ENCODE data around the gene MADCAM1.

The MADCAM1 gene

DNA sequence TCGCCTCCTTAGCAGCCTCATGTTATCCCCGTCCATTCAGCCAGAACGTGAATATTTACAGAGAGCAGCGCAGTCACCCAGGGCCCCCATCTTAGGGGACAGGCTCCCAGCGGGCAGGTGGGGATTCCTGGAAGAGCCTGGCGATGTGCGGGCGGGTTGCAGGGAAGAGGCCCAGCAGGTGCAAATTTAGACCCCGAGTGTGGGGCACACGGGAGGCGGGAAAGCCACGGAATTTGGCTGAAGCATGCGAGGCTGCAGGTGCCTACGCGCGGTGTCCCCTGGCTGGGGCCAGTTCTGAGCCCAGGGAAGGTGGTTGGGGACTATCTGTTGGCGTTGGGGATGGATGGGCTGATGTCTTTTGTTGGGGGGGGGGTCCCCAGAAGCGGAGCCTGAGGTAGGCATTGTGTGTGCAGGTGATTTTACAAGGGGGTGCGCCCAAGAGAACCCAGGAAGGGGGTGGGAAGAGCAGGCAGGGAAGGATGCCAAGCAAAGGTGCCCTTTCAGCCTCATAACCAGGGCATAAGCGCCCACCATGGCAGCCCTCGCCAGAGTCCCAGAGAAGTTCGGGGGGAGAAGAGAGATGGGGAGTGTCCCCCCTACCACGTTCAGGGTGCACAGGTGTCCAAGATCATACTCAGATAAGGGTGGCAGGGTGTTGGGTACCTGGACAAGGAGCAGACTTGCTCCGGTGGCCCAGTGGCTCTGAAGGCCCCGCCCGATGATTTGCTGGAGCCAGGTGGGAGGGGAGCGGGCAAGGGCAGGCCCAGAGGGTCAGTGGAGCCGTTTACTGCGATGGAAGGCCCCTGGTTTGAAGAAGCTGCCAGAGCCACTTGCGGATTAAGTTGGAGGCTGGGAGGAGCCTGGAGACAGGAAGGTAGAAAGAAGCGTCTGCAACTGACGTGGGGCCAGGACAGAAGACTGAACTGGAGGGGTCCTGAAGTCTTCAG is 12.2 kb downstream of the MADCAM1 start:
- Histone ChIP-seq H3K56ac (ENCODE audit: low read length) (peak overlapping the region; percentile 53), H4K8ac (ENCODE audit: low read depth, low read length) (no peak overlapping the region), H2BK15ac (replicated peaks; ENCODE audit: low read depth) (no peak overlapping the region), H3K36me3 (ENCODE audit: control insufficient read depth, insufficient read depth, low read length) (no peaks in the 10 kb centered on the region), H3K27me3 (ENCODE audit: insufficient read depth, low read length, poor library complexity) (no peaks in the 10 kb centered on the region), H3K4me3 (ENCODE audit: low read length) (peak overlapping the region; percentile 63), H4K5ac (ENCODE audit: low read length) (no peak overlapping the region), H3K27ac (ENCODE audit: low read depth, low read length) (no peak overlapping the region), H2AK5ac (ENCODE audit: low read length) (no peak overlapping the region), H3K4me1 (ENCODE audit: control insufficient read depth, low read depth, low read length) (peaks cover 6% of the 10 kb centered on the region), H2BK5ac (ENCODE audit: low read length) (no peak overlapping the region), H3K79me2 (ENCODE audit: control insufficient read depth, insufficient read depth, low read length) (no peaks in the 10 kb centered on the region), H3K9ac (ENCODE audit: low read length) (peak overlapping the region; percentile 52), H3K4me2 (ENCODE audit: low read length) (peak overlapping the region; percentile 97), H3K4ac (ENCODE audit: low read depth, low read length) (no peak overlapping the region), H3K23ac (ENCODE audit: low read length) (no peak overlapping the region), H2BK120ac (ENCODE audit: low read depth, low read length) (no peak overlapping the region), H3K79me1 (ENCODE audit: low read length) (no peaks in the 10 kb centered on the region), H3K18ac (ENCODE audit: low read length) (no peak overlapping the region)
- no CpG with 5 or more reads among the region's 32 CpGs for WGBS (ENCODE audit: extremely low coverage, insufficient coverage, low lambda C conversion rate)
- DNase-seq: no peak

DNA sequence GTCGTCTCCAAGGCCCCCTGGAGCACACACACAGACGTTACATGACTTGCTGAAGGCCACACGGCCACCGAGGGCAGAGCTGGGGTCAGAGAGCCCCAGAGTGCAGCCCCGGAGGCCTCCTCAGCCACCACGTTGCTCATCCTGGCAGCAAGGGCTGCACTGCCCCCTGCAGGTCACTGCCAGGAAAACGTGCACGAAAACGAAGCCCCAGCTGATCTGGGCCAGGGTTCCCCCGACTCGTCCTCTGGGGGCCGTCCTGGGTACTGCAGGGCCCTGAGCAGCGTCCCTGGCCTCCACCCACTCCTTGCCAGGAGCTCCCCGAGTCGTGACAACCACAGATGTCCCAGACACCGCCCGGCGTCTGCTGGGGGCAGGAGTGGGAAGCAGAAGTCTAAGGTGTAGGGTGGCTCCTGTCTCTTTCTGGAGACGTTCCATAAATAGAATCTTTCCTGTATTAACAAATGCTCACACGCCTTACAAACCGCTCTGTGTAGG is 14.4 kb downstream of the MADCAM1 start:
- H4K5ac ChIP-seq (ENCODE audit: low read length): no peak overlapping the region
- peak; percentile 97 for DNase-seq
- H3K9ac ChIP-seq (ENCODE audit: low read length): peak overlapping the region; percentile 67
- H3K18ac ChIP-seq (ENCODE audit: low read length): no peak overlapping the region
- peaks cover 6% of the 10 kb centered on the region for H3K4me1 ChIP-seq (ENCODE audit: control insufficient read depth, low read depth, low read length)
- peak overlapping the region; percentile 65 for H3K27ac ChIP-seq (ENCODE audit: low read depth, low read length)
- H2BK5ac ChIP-seq (ENCODE audit: low read length): peak overlapping the region; percentile 31
- peak overlapping the region; percentile 37 for H3K4me2 ChIP-seq (ENCODE audit: low read length)
- no peak overlapping the region for H4K8ac ChIP-seq (ENCODE audit: low read depth, low read length)
- H3K27me3 ChIP-seq (ENCODE audit: insufficient read depth, low read length, poor library complexity): no peaks in the 10 kb centered on the region
- no peak overlapping the region for H2BK120ac ChIP-seq (ENCODE audit: low read depth, low read length)
- H3K23ac ChIP-seq (ENCODE audit: low read length): no peak overlapping the region
- H2BK15ac ChIP-seq (replicated peaks; ENCODE audit: low read depth): no peak overlapping the region
- no peak overlapping the region for H3K4me3 ChIP-seq (ENCODE audit: low read length)
- H3K56ac ChIP-seq (ENCODE audit: low read length): peak overlapping the region; percentile 87
- no peaks in the 10 kb centered on the region for H3K79me1 ChIP-seq (ENCODE audit: low read length)
- H3K36me3 ChIP-seq (ENCODE audit: control insufficient read depth, insufficient read depth, low read length): no peaks in the 10 kb centered on the region
- no CpG with 5 or more reads among the region's 21 CpGs for WGBS (ENCODE audit: extremely low coverage, insufficient coverage, low lambda C conversion rate)
- no peak overlapping the region for H2AK5ac ChIP-seq (ENCODE audit: low read length)
- no peak overlapping the region for H3K4ac ChIP-seq (ENCODE audit: low read depth, low read length)
- H3K79me2 ChIP-seq (ENCODE audit: control insufficient read depth, insufficient read depth, low read length): no peaks in the 10 kb centered on the region

DNA sequence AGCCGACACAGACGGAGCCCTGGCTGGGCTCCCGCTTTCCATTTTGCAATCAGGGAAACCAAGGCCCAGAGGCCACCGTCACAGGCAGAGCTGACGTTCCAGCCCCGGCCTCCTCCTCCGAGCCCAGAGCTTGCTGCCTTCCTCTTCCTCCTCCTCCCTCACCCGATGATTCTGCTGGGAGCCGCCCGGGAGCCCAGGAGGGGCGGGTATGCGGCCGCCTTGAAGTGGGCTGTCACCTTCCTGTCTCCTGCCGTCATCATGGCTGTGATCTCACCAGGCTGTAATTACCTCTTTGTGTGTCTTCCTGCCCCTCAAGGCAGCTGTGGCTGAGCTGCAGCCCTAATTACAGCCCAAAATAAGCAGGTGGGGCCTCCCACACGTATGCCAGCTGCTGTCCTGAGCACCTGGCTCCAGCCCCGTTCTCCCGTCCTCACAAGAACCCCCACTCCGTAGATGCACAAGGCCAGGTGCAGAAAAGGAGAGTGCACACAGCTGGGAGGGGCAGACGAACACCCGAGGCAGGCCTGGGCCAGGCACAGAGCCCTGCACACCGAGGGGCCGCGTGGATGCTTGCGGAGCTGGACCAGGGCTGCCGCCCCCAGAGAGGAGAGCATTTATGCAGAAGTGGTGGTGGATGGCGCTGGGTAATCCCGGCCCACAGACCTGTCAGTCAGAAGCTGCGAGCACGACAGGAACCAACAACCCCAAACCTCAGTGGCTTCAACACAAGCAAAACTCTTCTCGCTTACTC is 15.0 kb downstream of the MADCAM1 start:
- Histone ChIP-seq H3K4me2 (ENCODE audit: low read length) (peak overlapping the region; percentile 37), H4K5ac (ENCODE audit: low read length) (no peak overlapping the region), H2BK15ac (replicated peaks; ENCODE audit: low read depth) (no peak overlapping the region), H3K79me2 (ENCODE audit: control insufficient read depth, insufficient read depth, low read length) (no peaks in the 10 kb centered on the region), H3K56ac (ENCODE audit: low read length) (peak overlapping the region; percentile 87), H3K4me1 (ENCODE audit: control insufficient read depth, low read depth, low read length) (peaks cover 6% of the 10 kb centered on the region), H3K36me3 (ENCODE audit: control insufficient read depth, insufficient read depth, low read length) (no peaks in the 10 kb centered on the region), H3K4ac (ENCODE audit: low read depth, low read length) (no peak overlapping the region), H3K4me3 (ENCODE audit: low read length) (no peak overlapping the region), H3K18ac (ENCODE audit: low read length) (peak overlapping the region; percentile 13), H4K8ac (ENCODE audit: low read depth, low read length) (no peak overlapping the region), H2AK5ac (ENCODE audit: low read length) (no peak overlapping the region), H3K27me3 (ENCODE audit: insufficient read depth, low read length, poor library complexity) (no peaks in the 10 kb centered on the region), H3K27ac (ENCODE audit: low read depth, low read length) (peak overlapping the region; percentile 80), H2BK5ac (ENCODE audit: low read length) (no peak overlapping the region), H3K79me1 (ENCODE audit: low read length) (no peaks in the 10 kb centered on the region), H3K9ac (ENCODE audit: low read length) (peak overlapping the region; percentile 67), H3K23ac (ENCODE audit: low read length) (peak overlapping the region; percentile 80), H2BK120ac (ENCODE audit: low read depth, low read length) (no peak overlapping the region)
- DNase-seq: peak; percentile 95
- no CpG with 5 or more reads among the region's 30 CpGs for WGBS (ENCODE audit: extremely low coverage, insufficient coverage, low lambda C conversion rate)

DNA sequence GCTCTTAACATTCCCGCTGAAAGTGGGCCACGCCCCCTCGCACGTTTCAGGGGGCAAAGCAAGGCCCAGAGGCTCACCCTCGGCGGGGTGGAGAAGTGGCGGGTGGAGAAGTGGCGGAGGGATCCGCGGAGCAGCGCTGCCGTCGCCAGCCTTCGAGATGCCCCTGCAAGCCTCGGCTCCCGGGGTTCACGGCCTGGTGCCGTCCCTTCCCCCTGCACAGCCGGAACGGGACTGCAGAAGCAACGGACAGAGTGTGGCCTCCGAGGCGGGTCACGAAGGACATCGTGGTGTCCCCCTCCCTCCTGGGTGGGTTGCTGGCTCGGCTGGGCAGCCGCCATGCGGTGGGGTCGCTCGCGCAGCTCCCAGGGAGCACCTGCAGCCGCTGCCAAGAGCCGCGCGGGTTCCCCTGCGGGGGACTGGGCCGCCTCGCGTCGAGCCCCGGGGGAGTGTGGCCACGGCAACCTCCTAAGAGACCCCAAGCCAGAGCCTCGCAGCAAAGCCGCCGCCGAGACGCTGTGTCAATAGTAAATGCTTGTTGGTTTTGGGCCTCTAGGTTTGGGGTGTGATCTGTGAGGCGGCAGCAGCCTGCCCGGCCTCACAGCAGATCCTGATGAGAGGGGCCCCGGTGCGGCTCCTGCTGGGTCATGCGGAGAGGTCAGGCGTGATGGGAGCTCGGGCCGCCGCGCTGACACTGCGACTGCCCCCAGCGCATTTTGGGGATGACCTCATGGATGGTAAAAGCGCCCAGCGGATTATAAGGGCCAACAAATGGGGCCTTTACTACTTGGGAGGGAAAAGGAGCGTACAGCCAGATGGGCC is 16.5 kb downstream of the MADCAM1 start:
- H2BK120ac ChIP-seq (ENCODE audit: low read depth, low read length): no peak overlapping the region
- peak overlapping the region; percentile 56 for H3K56ac ChIP-seq (ENCODE audit: low read length)
- H3K36me3 ChIP-seq (ENCODE audit: control insufficient read depth, insufficient read depth, low read length): no peaks in the 10 kb centered on the region
- no CpG with 5 or more reads among the region's 62 CpGs for WGBS (ENCODE audit: extremely low coverage, insufficient coverage, low lambda C conversion rate)
- no peak overlapping the region for H3K4ac ChIP-seq (ENCODE audit: low read depth, low read length)
- no peaks in the 10 kb centered on the region for H3K27me3 ChIP-seq (ENCODE audit: insufficient read depth, low read length, poor library complexity)
- H4K8ac ChIP-seq (ENCODE audit: low read depth, low read length): no peak overlapping the region
- H3K4me3 ChIP-seq (ENCODE audit: low read length): no peak overlapping the region
- no peak overlapping the region for H3K9ac ChIP-seq (ENCODE audit: low read length)
- H3K23ac ChIP-seq (ENCODE audit: low read length): no peak overlapping the region
- no peak overlapping the region for H2BK5ac ChIP-seq (ENCODE audit: low read length)
- DNase-seq: no peak
- peaks cover 9% of the 10 kb centered on the region for H3K4me1 ChIP-seq (ENCODE audit: control insufficient read depth, low read depth, low read length)
- no peaks in the 10 kb centered on the region for H3K79me2 ChIP-seq (ENCODE audit: control insufficient read depth, insufficient read depth, low read length)
- no peak overlapping the region for H2AK5ac ChIP-seq (ENCODE audit: low read length)
- no peak overlapping the region for H3K27ac ChIP-seq (ENCODE audit: low read depth, low read length)
- H3K18ac ChIP-seq (ENCODE audit: low read length): no peak overlapping the region
- H2BK15ac ChIP-seq (replicated peaks; ENCODE audit: low read depth): no peak overlapping the region
- H3K79me1 ChIP-seq (ENCODE audit: low read length): no peaks in the 10 kb centered on the region
- no peak overlapping the region for H4K5ac ChIP-seq (ENCODE audit: low read length)
- no peak overlapping the region for H3K4me2 ChIP-seq (ENCODE audit: low read length)

DNA sequence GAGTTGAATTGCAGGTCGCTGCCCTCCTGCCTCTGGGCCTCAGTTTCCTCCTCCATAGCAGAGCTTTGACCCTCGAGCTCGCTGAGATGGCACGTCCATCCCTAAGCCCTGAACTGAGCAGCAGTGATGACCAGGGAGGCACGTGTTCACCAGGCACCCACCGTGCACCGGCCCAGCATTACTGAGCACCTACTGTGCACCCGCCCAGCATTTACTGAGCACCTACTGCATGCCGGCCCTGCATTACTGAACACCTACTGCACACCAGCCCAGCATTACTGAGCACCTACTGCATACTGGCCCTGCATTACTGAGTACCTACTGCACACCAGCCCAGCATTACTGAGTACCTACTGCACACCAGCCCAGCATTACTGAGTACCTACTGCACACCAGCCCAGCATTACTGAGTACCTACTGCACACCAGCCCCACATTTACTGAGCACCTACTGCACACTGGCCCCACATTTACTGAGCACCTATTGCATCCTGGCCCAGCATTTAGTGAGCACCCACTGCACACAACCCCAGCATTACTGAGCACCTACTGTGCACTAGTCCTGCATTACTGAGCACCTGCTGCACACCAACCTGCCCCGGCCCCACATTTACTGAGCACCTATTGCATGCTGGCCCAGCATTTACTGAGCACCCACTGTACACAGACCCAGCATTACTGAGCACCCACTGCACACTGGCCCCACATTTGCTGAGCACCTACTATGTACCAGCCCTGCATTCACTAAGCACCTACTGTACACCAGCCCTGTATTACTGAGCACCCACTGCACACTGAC is 17.3 kb downstream of the MADCAM1 start:
- WGBS (ENCODE audit: extremely low coverage, insufficient coverage, low lambda C conversion rate): no CpG with 5 or more reads among the region's 10 CpGs
- H3K36me3 ChIP-seq (ENCODE audit: control insufficient read depth, insufficient read depth, low read length): no peaks in the 10 kb centered on the region
- no peak overlapping the region for H3K4me2 ChIP-seq (ENCODE audit: low read length)

More for the DNA sequence above, 17.3 kb downstream of the MADCAM1 start:
- Histone ChIP-seq H3K4ac (ENCODE audit: low read depth, low read length) (no peak overlapping the region), H3K27ac (ENCODE audit: low read depth, low read length) (no peak overlapping the region), H2BK120ac (ENCODE audit: low read depth, low read length) (no peak overlapping the region), H3K27me3 (ENCODE audit: insufficient read depth, low read length, poor library complexity) (no peaks in the 10 kb centered on the region), H2BK5ac (ENCODE audit: low read length) (no peak overlapping the region), H3K4me3 (ENCODE audit: low read length) (no peak overlapping the region), H3K79me1 (ENCODE audit: low read length) (no peaks in the 10 kb centered on the region), H3K9ac (ENCODE audit: low read length) (no peak overlapping the region), H4K8ac (ENCODE audit: low read depth, low read length) (no peak overlapping the region), H3K56ac (ENCODE audit: low read length) (no peak overlapping the region), H3K4me1 (ENCODE audit: control insufficient read depth, low read depth, low read length) (peaks cover 9% of the 10 kb centered on the region), H3K23ac (ENCODE audit: low read length) (no peak overlapping the region), H4K5ac (ENCODE audit: low read length) (no peak overlapping the region), H2BK15ac (replicated peaks; ENCODE audit: low read depth) (no peak overlapping the region), H2AK5ac (ENCODE audit: low read length) (no peak overlapping the region), H3K18ac (ENCODE audit: low read length) (no peak overlapping the region), H3K79me2 (ENCODE audit: control insufficient read depth, insufficient read depth, low read length) (no peaks in the 10 kb centered on the region)
- no peak for DNase-seq

Measured in mesendoderm (in vitro differentiated cells).